ENCODE results near the gene CCNI.

- TF ChIP-seq POLR2A (IDR thresholded peaks at IDR 0.05) (no peak), POLR2AphosphoS5 (IDR thresholded peaks at IDR 0.05; ENCODE audit: insufficient read depth in 1 of 2, low read depth in 1 of 2) (no peak)
Observed at GRCh38 chr4:77062856-77063255, 12.9 kb downstream of the CCNI start.
